ENCODE results near the gene IRF4.

DNA sequence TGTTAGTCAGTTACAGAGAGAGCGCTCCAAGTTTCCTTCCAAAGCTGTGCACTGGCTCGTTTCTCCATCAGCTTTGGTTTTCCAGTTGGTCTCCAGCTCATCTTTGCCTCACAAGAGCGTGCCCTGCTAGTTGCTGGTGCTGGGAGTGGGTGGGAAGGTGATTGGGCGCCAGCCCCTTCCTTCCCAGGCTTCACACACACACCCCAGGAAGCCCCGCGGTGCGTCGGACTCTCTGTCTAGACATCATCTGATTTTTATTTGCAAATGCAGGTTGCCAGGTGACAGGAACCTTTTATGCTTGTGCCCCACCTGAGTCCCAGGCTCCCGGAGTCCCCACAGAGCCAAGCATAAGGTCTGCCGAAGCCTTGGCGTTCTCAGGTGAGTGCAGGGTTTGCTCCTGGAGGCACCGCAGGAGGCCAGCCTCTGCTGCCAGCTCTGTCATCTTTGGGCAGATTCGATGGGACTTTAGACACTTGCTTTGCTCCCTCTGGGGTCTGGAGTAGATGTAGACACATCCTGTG lies 7.1 kb downstream of the IRF4 start:
- TF ChIP-seq, protein P1, sequence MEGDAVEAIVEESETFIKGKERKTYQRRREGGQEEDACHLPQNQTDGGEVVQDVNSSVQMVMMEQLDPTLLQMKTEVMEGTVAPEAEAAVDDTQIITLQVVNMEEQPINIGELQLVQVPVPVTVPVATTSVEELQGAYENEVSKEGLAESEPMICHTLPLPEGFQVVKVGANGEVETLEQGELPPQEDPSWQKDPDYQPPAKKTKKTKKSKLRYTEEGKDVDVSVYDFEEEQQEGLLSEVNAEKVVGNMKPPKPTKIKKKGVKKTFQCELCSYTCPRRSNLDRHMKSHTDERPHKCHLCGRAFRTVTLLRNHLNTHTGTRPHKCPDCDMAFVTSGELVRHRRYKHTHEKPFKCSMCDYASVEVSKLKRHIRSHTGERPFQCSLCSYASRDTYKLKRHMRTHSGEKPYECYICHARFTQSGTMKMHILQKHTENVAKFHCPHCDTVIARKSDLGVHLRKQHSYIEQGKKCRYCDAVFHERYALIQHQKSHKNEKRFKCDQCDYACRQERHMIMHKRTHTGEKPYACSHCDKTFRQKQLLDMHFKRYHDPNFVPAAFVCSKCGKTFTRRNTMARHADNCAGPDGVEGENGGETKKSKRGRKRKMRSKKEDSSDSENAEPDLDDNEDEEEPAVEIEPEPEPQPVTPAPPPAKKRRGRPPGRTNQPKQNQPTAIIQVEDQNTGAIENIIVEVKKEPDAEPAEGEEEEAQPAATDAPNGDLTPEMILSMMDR (IDR thresholded peaks at IDR 0.05): no peak
- TF ChIP-seq POLR2A (IDR thresholded peaks at IDR 0.05): no peak
